Stimulated activated CD4-positive, alpha-beta T cell treated with anti-CD3 and anti-CD28 coated beads, Interleukin-2, amount 100 ng/mL, for 24 hours (primary cell): ENCODE results near the gene LGALS9.

Experiments used
- DNase-seq, 2 donors: peaks; one replicate each; pipeline ENCODE4 v3.0.0-alpha.2; 2020

The LGALS9 gene

GRCh38 chr17:27630607-27631410, at the start of gene LGALS9:
Gene LGALS9 (plus strand): TSS chr17:27631188. CDS start chr17:27631266, 78 bp downstream.
- no peak for DNase-seq

GRCh38 chr17:27582696-27583095, 48.3 kb upstream of the LGALS9 start:
- no peak for DNase-seq

GRCh38 chr17:27585153-27585681, 45.8 kb upstream of the LGALS9 start:
- DNase-seq = no peak

GRCh38 chr17:27585792-27586191, 45.2 kb upstream of the LGALS9 start:
- no peak for DNase-seq

GRCh38 chr17:27586203-27586721, 44.7 kb upstream of the LGALS9 start:
- DNase-seq = no peak

GRCh38 chr17:27588354-27588753, 42.6 kb upstream of the LGALS9 start:
- no peak for DNase-seq

GRCh38 chr17:27590864-27591263, 40.1 kb upstream of the LGALS9 start:
- DNase-seq = no peak

GRCh38 chr17:27591986-27592385, 39.0 kb upstream of the LGALS9 start:
- DNase-seq = no peak

- no peak for DNase-seq
Measured at GRCh38 chr17:27593232-27593856, 37.6 kb upstream of the LGALS9 start.

GRCh38 chr17:27593857-27594255, 37.1 kb upstream of the LGALS9 start:
- DNase-seq = no peak

- DNase-seq = no peak
Measured at GRCh38 chr17:27595208-27595607, 35.8 kb upstream of the LGALS9 start.

- no peak for DNase-seq
Measured at GRCh38 chr17:27596096-27596495, 34.9 kb upstream of the LGALS9 start.

- DNase-seq = no peak
Measured at GRCh38 chr17:27596566-27597187, 34.3 kb upstream of the LGALS9 start.

- no peak for DNase-seq
Measured at GRCh38 chr17:27597188-27597580, 33.8 kb upstream of the LGALS9 start.

- DNase-seq = no peak
Measured at GRCh38 chr17:27597783-27598320, 33.1 kb upstream of the LGALS9 start.

GRCh38 chr17:27598337-27599050, 32.5 kb upstream of the LGALS9 start:
- DNase-seq = no peak

GRCh38 chr17:27600471-27600870, 30.5 kb upstream of the LGALS9 start:
- DNase-seq = no peak

- peak; percentile 89 to 91 for DNase-seq
Measured at GRCh38 chr17:27601069-27601974, 29.7 kb upstream of the LGALS9 start.

GRCh38 chr17:27601975-27602302, 29.0 kb upstream of the LGALS9 start:
- DNase-seq = no peak

- DNase-seq = peak; percentile 81 to 83
Measured at GRCh38 chr17:27602721-27603420, 28.1 kb upstream of the LGALS9 start.

- no peak for DNase-seq
Measured at GRCh38 chr17:27603421-27603770, 27.6 kb upstream of the LGALS9 start.
